Mucosa of descending colon (tissue), 3 donors: ENCODE data around the gene SLC29A3. TPM values are rescaled to one million over a fixed set of nuclear protein-coding genes. Genes with fewer than 3 reads are reported as not detected.

Source experiments
- ATAC-seq: fragments of 200-7000 bp; cut with Tn5 transposase; one replicate; pipeline ENCODE4 v1.9.1; 2020; ENCODE audit warnings: mild to moderate bottlenecking, moderate library complexity
- DNase-seq, 3 donors: peaks; one replicate each; pipeline ENCODE4 v3.0.0-alpha.2; 2020
- H3K36me3 ChIP-seq: fragments of 200-600 bp; one replicate; pipeline ENCODE4 v1.8.0; 2021; ENCODE audit warnings: low read depth, mild to moderate bottlenecking
- H3K4me1 ChIP-seq: fragments of 200-600 bp; one replicate; pipeline ENCODE4 v1.8.0; 2021; ENCODE audit warnings: low read depth, mild to moderate bottlenecking
- H3K4me3 ChIP-seq: fragments of 200-600 bp; one replicate; pipeline ENCODE4 v1.8.0; 2021; ENCODE audit warnings: mild to moderate bottlenecking
- H3K9me3 ChIP-seq: fragments of 200-600 bp; one replicate; pipeline ENCODE4 v1.8.0; 2021; ENCODE audit warnings: mild to moderate bottlenecking
- intact Hi-C, 2 donors: fragments of 100-400 bp; cut with DNase I in 1 of 2; cut with micrococcal nuclease in 1 of 2; formaldehyde crosslinking; loops; one replicate each; pipeline versions ENCODE4 v1.11.0 to v1.11.1; 2022; cut with DNase I, micrococcal nuclease
- total RNA-seq, 3 donors: library from RNA; stranded (reverse); fragmentation: NEBNext Ultra II Directional in 2 of 3; extraction: Animal tissue kit (Norgen Biotek cat#: 25700) in 2 of 3; gene quantifications; one replicate each; pipeline versions ENCODE4 v1.2.1 to v1.2.4, GENCODE V29; 2021 to 2023
- TF ChIP-seq, protein P1 (sequence below): fragments of 200-600 bp; IDR thresholded peaks from one replicate; pipeline ENCODE4 v1.8.0; 2022; ENCODE audit warnings: antibody characterized with exemption, mild to moderate bottlenecking
- donor health status: DM: no; HTN: no; CAD: no; lungs with moderate emphysema.
- donor health status: DM: no; HTN: no; CAD: no.
- donor health status: DM: no; HTN: yes; CAD: no.

Gene SLC29A3
- total RNA-seq, 3 donors from 2014 or later: 6.0 to 6.4 (median 6.3) TPM

DNA sequence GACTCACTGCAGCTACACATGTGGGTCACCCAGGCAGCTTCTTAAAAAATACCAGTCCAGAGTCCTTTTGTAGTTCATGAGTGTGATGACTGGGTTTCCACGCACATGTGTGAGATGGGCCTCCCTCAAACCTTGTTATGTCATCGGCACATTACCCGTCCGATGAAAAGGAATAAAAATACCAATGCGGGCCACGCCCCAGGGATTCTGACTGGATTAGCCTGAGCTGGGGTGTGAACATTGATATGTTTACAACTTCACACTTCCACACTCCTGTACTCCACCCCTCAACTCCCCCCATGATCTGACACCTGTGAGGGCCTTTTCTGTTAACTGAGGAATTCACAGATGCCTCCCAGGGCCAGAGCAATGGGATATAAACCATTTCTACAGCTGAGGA is 6.2 kb downstream of the SLC29A3 start:
- intact Hi-C loops: loop anchor here in 1 of 2 donors (10.0 kb wide), 1 partner anchor 280 kb away; no protein-coding TSS in a partner anchor
- Histone ChIP-seq H3K36me3 (no peaks in the 10 kb centered on the region), H3K9me3 (no peaks in the 10 kb centered on the region), H3K4me3 (no peak overlapping the region), H3K4me1 (no peaks in the 10 kb centered on the region)
- peak in 1 of 3 donors; percentile 31 for DNase-seq
- TF ChIP-seq, protein P1, sequence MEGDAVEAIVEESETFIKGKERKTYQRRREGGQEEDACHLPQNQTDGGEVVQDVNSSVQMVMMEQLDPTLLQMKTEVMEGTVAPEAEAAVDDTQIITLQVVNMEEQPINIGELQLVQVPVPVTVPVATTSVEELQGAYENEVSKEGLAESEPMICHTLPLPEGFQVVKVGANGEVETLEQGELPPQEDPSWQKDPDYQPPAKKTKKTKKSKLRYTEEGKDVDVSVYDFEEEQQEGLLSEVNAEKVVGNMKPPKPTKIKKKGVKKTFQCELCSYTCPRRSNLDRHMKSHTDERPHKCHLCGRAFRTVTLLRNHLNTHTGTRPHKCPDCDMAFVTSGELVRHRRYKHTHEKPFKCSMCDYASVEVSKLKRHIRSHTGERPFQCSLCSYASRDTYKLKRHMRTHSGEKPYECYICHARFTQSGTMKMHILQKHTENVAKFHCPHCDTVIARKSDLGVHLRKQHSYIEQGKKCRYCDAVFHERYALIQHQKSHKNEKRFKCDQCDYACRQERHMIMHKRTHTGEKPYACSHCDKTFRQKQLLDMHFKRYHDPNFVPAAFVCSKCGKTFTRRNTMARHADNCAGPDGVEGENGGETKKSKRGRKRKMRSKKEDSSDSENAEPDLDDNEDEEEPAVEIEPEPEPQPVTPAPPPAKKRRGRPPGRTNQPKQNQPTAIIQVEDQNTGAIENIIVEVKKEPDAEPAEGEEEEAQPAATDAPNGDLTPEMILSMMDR: no peak
- peak; percentile 45 for ATAC-seq

DNA sequence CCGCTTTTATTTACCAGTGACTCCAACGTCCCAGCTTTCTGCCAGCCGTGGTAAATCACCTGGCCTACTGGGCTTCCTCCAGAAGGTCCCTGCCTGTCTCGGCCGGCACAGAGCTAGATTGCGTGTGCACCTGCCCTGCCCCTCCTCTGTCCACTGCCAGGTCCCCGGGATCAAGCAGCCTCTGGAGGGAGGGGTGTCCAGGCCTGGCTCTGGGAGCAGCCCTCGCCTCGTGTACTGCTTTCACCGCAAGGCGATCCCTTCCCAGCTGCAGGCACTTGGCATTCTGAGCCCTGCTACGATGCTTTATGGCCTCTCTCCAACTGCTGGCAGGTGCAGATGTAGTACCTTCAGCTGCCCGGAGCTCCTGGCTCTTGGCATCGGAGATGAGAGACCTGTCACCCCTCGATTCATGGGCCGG is 7.4 kb downstream of the SLC29A3 start:
- H3K4me3 ChIP-seq: no peak overlapping the region
- no peaks in the 10 kb centered on the region for H3K4me1 ChIP-seq
- no peaks in the 10 kb centered on the region for H3K36me3 ChIP-seq
- peak; percentile 76 for ATAC-seq
- peak in 2 of 3 donors; percentile 41 to 44 for DNase-seq
- no peaks in the 10 kb centered on the region for H3K9me3 ChIP-seq
- intact Hi-C loops: loop anchor here in 1 of 2 donors (10.0 kb wide), 1 partner anchor 278 kb away; no protein-coding TSS in a partner anchor
- TF ChIP-seq, protein P1: no peak

DNA sequence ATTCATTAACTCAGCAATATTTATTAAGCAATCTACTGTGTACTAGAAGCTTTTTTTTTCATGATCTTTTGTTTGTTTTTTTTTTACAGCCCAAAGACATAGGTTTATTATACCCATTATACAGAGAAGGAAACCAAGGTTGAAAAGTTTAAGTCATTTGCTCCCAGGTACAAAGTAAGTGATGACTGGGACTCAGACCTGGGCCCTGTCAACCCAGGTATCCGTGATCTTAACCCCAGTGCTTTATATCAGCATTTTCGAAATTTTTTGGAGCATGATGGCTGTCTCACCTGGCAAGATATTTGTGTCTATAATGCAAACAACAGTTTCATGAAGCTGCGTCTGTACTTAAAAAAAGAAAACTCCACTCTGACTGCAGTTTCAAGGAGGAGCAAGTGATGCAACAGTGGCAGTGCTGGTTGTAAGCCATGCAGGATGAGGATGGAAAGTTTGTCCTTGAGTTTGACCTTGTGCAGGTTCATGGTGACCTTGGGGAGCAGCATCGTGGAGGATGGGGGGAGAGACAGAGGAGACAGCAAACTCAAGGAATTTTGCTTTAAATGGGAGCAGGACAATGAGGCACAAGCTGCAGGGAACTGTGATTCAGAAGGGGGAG is 11.8 kb downstream of the SLC29A3 start:
- DNase-seq (no peak), ATAC-seq (no peak)
- no peak overlapping the region for H3K4me3 ChIP-seq
- intact Hi-C loops: no loop called here
- H3K4me1 ChIP-seq: no peaks in the 10 kb centered on the region
- no peaks in the 10 kb centered on the region for H3K36me3 ChIP-seq
- TF ChIP-seq, protein P1: no peak
- H3K9me3 ChIP-seq: no peaks in the 10 kb centered on the region

DNA sequence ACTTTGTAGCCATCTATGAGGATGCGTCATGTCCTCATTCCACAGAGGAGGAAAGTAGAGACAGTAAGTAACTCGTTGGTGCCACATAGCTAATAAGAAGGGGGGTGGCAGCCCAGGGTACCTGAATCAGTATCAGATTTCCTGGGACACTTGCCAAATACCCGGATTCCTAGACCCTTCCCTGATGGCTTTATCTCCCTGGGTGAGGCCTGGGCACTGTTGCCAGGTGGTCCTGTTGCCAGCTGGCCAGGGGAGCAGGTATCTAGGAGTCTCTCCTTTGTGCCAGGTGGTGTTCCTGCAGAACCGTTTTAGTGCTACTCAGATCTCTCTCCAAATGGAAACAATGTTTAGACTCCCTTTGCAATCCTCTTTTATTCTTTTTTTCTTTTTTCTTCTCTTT is 12.7 kb downstream of the SLC29A3 start:
- ATAC-seq: no peak
- intact Hi-C loops: no loop called here
- H3K9me3 ChIP-seq: no peaks in the 10 kb centered on the region
- H3K4me1 ChIP-seq: peaks cover 2% of the 10 kb centered on the region
- no peaks in the 10 kb centered on the region for H3K36me3 ChIP-seq
- no peak for DNase-seq
- TF ChIP-seq, protein P1: no peak
- no peak overlapping the region for H3K4me3 ChIP-seq

DNA sequence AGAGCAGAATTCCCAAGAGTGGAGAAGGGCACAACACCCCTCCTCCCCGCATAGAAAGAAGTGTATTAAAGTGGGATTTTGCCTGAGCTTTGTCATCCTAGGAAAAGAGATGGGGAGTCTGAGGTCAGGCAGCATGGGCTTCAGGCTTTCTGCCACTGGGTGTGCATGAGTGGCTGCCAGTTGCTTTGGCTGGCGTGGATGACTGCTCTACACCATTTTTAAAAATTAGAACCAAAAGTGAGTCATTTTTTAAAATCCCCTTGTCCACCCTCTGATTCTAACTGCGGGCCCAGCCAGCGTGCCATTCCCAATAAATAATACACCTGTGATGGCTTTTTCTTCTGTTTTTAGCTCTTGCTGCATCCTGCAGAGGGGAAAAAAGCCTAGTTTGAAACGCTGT is 13.4 kb downstream of the SLC29A3 start:
- peaks cover 2% of the 10 kb centered on the region for H3K4me1 ChIP-seq
- TF ChIP-seq, protein P1: no peak
- intact Hi-C loops: no loop called here

More for the DNA sequence above, 13.4 kb downstream of the SLC29A3 start:
- Histone ChIP-seq H3K9me3 (no peaks in the 10 kb centered on the region), H3K4me3 (no peak overlapping the region), H3K36me3 (no peaks in the 10 kb centered on the region)
- ATAC-seq (no peak), DNase-seq (no peak)
